T1000 (cell line): ENCODE results near the gene ZEB2.

Experiments used
- DNase-seq: peaks from one replicate; lab custom pipeline; 2025; ENCODE audit warnings: mixed read lengths; lab: John Stamatoyannopoulos, UW

Gene ZEB2

GRCh38 chr2:144495227-144496091 lies 24.5 kb downstream of the ZEB2 start:
- DNase-seq, result no peak

- no peak for DNase-seq
These were observed 26.7 kb downstream of the ZEB2 start for GRCh38 chr2:144493027-144493809.

GRCh38 chr2:144490857-144491256 lies 29.1 kb downstream of the ZEB2 start:
- DNase-seq, result no peak

- DNase-seq, result no peak
These were observed 29.9 kb downstream of the ZEB2 start for GRCh38 chr2:144490017-144490416.

GRCh38 chr2:144489315-144489916 lies 30.5 kb downstream of the ZEB2 start:
- no peak for DNase-seq

- DNase-seq, result no peak
These were observed 35.5 kb downstream of the ZEB2 start for GRCh38 chr2:144484201-144484948.

- no peak for DNase-seq
These were observed 38.3 kb downstream of the ZEB2 start for GRCh38 chr2:144481666-144482065.

GRCh38 chr2:144481109-144481508 lies 38.8 kb downstream of the ZEB2 start:
- DNase-seq, result no peak

GRCh38 chr2:144480285-144480684 lies 39.6 kb downstream of the ZEB2 start:
- DNase-seq, result no peak

- no peak for DNase-seq
These were observed 40.3 kb downstream of the ZEB2 start for GRCh38 chr2:144479659-144480058.

- no peak for DNase-seq
These were observed 40.8 kb downstream of the ZEB2 start for GRCh38 chr2:144479138-144479537.

GRCh38 chr2:144477957-144478311 lies 42.0 kb downstream of the ZEB2 start:
- no peak for DNase-seq

GRCh38 chr2:144477281-144477956 lies 42.5 kb downstream of the ZEB2 start:
- no peak for DNase-seq

- DNase-seq, result no peak
These were observed 43.2 kb downstream of the ZEB2 start for GRCh38 chr2:144476682-144477081.

- DNase-seq, result no peak
These were observed 44.2 kb downstream of the ZEB2 start for GRCh38 chr2:144475569-144476275.

GRCh38 chr2:144475044-144475443 lies 44.9 kb downstream of the ZEB2 start:
- DNase-seq, result no peak

GRCh38 chr2:144474017-144474416 lies 45.9 kb downstream of the ZEB2 start:
- DNase-seq, result no peak

GRCh38 chr2:144472911-144473310 lies 47.0 kb downstream of the ZEB2 start:
- DNase-seq, result no peak

- no peak for DNase-seq
These were observed 47.9 kb downstream of the ZEB2 start for GRCh38 chr2:144472046-144472412.

GRCh38 chr2:144471305-144472045 lies 48.4 kb downstream of the ZEB2 start:
- DNase-seq, result no peak
